AG09309 (cell line): ENCODE data around the gene ITGB8.
"Not testable (repeated sequence)": the region's sequence is repeated elsewhere in the genome, so short reads cannot be mapped to it uniquely, and the experiment has no call there.

Source experiments
- DNase-seq: peaks from one replicate; pipeline ENCODE4 v3.0.0-alpha.2; 2010; ENCODE audit warnings: low read depth
- H3K4me3 ChIP-seq: 2 replicates; pipeline ENCODE4 v1.5.1; 2011; ENCODE audit warnings: mild to moderate bottlenecking, low read depth, low read length, moderate library complexity; ENCODE audit not compliant: control insufficient read depth
- CTCF ChIP-seq: IDR thresholded peaks from 2 replicates; pipeline ENCODE4 v1.5.1; 2011; ENCODE audit warnings: mild to moderate bottlenecking, low read depth, low read length, inconsistent platforms; ENCODE audit not compliant: insufficient read depth, control insufficient read depth; ENCODE audit errors: missing control alignments

ITGB8 gene

GRCh38 chr7:20383351-20383750, 52.7 kb downstream of the ITGB8 start:
- no peak overlapping the region for H3K4me3 ChIP-seq
- DNase-seq, result no peak
- TF ChIP-seq CTCF, result no peak

DNA sequence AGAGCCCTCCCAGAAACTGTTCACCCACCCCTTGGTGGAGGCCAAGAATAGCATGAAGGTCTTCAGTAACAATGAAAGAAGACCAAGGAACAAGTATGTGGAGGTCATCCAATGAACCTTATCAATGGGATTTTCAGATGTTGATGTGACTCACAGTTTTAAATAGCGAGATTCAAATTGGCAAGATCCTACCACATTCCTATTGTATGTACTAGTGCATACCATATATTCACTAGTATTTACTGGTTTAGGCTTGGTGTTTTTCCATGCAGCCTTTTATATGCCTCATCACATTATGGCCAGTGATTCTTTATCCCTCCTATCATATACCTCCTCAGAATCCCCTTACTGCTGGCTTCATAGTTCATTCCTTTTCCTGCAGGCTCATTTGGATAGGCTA, 54.4 kb downstream of the ITGB8 start:
- no peak overlapping the region for H3K4me3 ChIP-seq
- no peak for DNase-seq
- no peak for TF ChIP-seq CTCF

- no peak for DNase-seq
- TF ChIP-seq CTCF, result no peak
Measured at GRCh38 chr7:20388084-20388483, 57.4 kb downstream of the ITGB8 start.

GRCh38 chr7:20389192-20389591, 58.5 kb downstream of the ITGB8 start:
- not testable (repeated sequence) for DNase-seq

More at GRCh38 chr7:20388084-20388483, 57.4 kb downstream of the ITGB8 start:
- no peak overlapping the region for H3K4me3 ChIP-seq

DNA sequence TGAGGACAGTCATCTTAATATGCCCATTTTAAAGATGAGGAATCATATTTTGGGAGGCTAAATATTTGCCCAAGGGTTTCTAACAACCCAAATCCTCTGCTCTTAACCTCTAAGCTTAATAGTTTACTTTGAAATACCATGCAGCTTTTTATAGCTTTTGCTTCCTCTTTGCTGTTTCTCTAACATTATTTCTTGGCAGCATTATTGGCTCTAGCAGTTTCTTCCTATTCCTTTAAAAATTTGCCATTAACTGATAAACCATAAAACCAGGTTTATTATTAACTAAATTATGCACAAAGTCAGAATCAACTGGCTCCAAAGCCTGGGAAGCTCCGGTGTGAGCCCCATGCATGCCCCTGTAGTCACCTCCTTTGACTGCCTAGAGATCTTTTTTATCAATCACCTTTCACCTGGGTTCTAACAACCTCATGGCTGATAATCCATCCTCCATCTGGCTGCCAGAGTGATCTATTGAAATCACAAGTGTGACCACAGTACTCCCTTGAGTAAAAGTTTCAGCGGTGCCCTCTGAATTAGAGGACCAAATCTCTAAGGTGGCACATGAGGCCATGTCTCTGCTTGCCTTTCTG, 62.4 kb downstream of the ITGB8 start:
- no peak overlapping the region for H3K4me3 ChIP-seq
- no peak for DNase-seq
- TF ChIP-seq CTCF, result no peak

More at GRCh38 chr7:20389192-20389591, 58.5 kb downstream of the ITGB8 start:
- not testable (repeated sequence) for H3K4me3 ChIP-seq

- no peak for DNase-seq
- TF ChIP-seq CTCF, result no peak
- no peak overlapping the region for H3K4me3 ChIP-seq
Measured at GRCh38 chr7:20393616-20394015, 62.9 kb downstream of the ITGB8 start.

- H3K4me3 ChIP-seq, result no peak overlapping the region
- no peak for TF ChIP-seq CTCF
- no peak for DNase-seq
Measured at GRCh38 chr7:20394284-20394683, 63.6 kb downstream of the ITGB8 start.
